Measurements from ENCODE around the gene LRGUK.
A peak's percentile ranks its signal among the peaks of the same experiment; 100 is the strongest.
"Not testable (repeated sequence)": the region's sequence is repeated elsewhere in the genome, so short reads cannot be mapped to it uniquely, and the experiment has no call there.

The LRGUK gene, protein sequence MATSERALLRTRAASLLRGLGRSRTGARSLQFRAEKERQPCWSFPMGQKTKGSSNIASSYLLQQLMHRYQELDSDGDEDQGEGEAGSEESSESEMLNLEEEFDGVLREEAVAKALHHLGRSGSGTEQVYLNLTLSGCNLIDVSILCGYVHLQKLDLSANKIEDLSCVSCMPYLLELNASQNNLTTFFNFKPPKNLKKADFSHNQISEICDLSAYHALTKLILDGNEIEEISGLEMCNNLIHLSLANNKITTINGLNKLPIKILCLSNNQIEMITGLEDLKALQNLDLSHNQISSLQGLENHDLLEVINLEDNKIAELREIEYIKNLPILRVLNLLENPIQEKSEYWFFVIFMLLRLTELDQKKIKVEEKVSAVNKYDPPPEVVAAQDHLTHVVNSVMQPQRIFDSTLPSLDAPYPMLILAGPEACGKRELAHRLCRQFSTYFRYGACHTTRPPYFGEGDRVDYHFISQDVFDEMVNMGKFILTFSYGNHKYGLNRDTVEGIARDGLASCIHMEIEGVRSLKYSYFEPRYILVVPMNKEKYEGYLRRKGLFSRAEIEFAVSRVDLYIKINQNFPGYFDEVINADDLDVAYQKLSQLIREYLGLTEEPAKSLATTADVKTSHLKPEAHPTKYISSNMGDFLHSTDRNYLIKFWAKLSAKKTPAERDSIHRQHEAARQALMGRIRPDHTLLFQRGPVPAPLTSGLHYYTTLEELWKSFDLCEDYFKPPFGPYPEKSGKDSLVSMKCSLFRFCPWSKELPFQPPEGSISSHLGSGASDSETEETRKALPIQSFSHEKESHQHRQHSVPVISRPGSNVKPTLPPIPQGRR

DNA sequence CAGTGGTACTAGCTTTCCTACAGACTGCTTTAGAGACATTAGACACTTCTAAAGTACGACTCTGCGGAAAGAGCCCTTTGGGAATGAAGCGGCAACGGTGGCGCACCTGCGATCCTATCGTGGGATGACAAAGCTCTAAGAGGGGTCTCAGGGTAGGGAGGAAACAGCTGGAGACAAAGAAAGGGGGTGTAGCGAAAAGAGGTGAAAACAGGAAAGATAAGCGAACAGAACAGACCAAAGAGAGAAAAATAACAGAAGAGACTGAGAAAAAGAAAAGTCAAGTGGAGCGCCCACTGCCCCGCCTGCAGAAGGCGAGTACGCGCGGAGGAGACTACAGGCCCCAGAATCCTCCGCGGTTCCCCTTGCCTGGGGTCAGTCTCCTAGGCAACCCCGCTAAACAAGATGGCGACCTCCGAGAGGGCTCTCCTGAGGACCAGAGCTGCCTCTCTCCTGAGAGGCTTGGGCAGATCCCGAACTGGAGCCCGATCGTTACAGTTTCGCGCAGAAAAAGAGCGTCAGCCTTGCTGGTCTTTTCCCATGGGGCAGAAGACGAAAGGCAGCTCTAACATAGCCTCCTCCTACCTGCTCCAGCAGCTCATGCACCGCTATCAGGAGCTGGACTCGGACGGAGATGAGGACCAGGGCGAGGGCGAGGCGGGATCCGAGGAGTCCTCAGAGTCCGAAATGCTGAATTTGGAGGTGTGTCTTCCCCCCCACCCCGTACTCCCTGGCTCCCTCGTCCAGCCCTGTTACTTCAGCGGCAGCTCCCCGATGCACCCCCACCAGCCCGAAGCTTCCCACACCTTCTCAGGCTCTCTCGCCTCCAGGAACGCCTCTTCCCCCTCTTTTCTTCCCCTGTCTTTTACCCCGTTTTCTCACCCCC lies at the start of gene LRGUK:
Gene LRGUK, plus strand, starts transcription at position 375 of the 883 bp plus-strand sequence. Its CDS starts 28 bp downstream, at position 403.
- no peak for TF ChIP-seq EZH2phosphoT487 (IDR thresholded peaks at IDR 0.05; ENCODE audit: borderline replicate concordance)

DNA sequence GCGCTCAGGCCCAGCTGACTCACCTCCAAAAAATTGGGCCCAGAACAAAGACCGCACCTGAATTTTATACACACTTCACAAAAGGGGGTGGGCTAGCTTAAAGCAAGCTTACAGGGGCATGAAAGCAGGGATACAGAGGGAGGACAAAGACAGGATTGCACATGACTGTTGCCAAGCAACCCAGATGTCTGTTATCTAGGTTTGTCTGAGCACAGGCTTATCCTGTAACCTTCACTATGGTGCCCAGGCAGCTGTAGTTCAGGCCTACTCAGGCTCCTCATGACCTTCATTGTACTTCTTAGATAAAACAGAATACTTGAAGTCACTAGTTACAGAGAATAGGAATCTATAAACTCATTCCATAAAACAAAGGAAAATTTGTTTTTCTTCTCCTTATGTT lies 49.6 kb upstream of the LRGUK start:
- H3K4me1 ChIP-seq (ENCODE audit: insufficient read depth, low read length, poor library complexity, severe bottlenecking); H3K27me3 ChIP-seq (ENCODE audit: insufficient read depth, low read length, poor library complexity, severe bottlenecking); H3K9me3 ChIP-seq (ENCODE audit: insufficient read depth, low read depth, low read length); H2AFZ ChIP-seq (ENCODE audit: low read length); H3K9ac ChIP-seq (ENCODE audit: low read depth, low read length, poor library complexity, severe bottlenecking); H3K4me3 ChIP-seq (ENCODE audit: low read length, poor library complexity, severe bottlenecking); H3K36me3 ChIP-seq (ENCODE audit: insufficient read depth, low read length); H3F3A ChIP-seq (ENCODE audit: low read depth); H3K79me2 ChIP-seq (ENCODE audit: insufficient read depth, low read length); H4K20me1 ChIP-seq (ENCODE audit: insufficient read depth, low read length, poor library complexity, severe bottlenecking); H3K4me2 ChIP-seq (ENCODE audit: low read depth, low read length, poor library complexity, severe bottlenecking); H3K9me2 ChIP-seq (replicated peaks; ENCODE audit: low read depth, low read length): not testable (repeated sequence)

More for the DNA sequence above, at the start of gene LRGUK:
- no peaks in the 10 kb centered on the region for H3K36me3 ChIP-seq (ENCODE audit: insufficient read depth, low read length)
- H3K4me1 ChIP-seq (ENCODE audit: insufficient read depth, low read length, poor library complexity, severe bottlenecking): peaks cover 15% of the 10 kb centered on the region
- H4K20me1 ChIP-seq (ENCODE audit: insufficient read depth, low read length, poor library complexity, severe bottlenecking): no peaks in the 10 kb centered on the region
- H2AFZ ChIP-seq (ENCODE audit: low read length): peak within 1 kb of the TSS; percentile 99
- peak within 1 kb of the TSS; percentile 98 for H3K4me2 ChIP-seq (ENCODE audit: low read depth, low read length, poor library complexity, severe bottlenecking)
- no peaks in the 10 kb centered on the region for H3K9me2 ChIP-seq (replicated peaks; ENCODE audit: low read depth, low read length)
- no peaks in the 10 kb centered on the region for H3K27me3 ChIP-seq (ENCODE audit: insufficient read depth, low read length, poor library complexity, severe bottlenecking)
- peak within 1 kb of the TSS; percentile 81 for H3K4me3 ChIP-seq (ENCODE audit: low read length, poor library complexity, severe bottlenecking)
- H3K9me3 ChIP-seq (ENCODE audit: insufficient read depth, low read depth, low read length): no peaks in the 10 kb centered on the region
- H3K79me2 ChIP-seq (ENCODE audit: insufficient read depth, low read length): no peaks in the 10 kb centered on the region
- H3F3A ChIP-seq (ENCODE audit: low read depth): no peaks in the 10 kb centered on the region
- H3K9ac ChIP-seq (ENCODE audit: low read depth, low read length, poor library complexity, severe bottlenecking): peak within 1 kb of the TSS; percentile 40

DNA sequence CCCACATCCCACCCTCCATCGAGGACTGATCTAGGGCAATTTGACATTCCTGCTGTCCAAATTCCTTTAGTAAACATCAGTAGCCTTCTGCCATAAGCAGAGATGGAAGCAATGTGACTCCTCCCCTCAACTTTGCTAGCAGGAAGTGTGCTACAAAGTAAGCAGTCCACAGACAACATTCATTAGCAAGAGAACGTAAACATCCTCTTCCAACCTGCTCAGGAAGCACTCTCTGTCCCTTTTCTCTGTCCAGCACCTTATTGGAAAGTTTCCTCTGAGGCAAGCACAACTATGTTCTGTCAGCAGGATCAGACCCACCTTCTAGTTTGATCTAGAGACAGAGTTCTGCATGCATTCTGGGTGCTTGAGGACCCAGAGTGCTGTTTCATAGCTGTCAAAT lies 48.1 kb upstream of the LRGUK start:
- Histone ChIP-seq H3K79me2 (ENCODE audit: insufficient read depth, low read length) (no peaks in the 10 kb centered on the region), H3K9ac (ENCODE audit: low read depth, low read length, poor library complexity, severe bottlenecking) (no peak overlapping the region), H3K9me3 (ENCODE audit: insufficient read depth, low read depth, low read length) (no peaks in the 10 kb centered on the region), H3K27me3 (ENCODE audit: insufficient read depth, low read length, poor library complexity, severe bottlenecking) (no peaks in the 10 kb centered on the region), H3K4me2 (ENCODE audit: low read depth, low read length, poor library complexity, severe bottlenecking) (no peak overlapping the region), H4K20me1 (ENCODE audit: insufficient read depth, low read length, poor library complexity, severe bottlenecking) (no peaks in the 10 kb centered on the region), H2AFZ (ENCODE audit: low read length) (no peak overlapping the region; the same call in 1 of the 2 replicates), H3F3A (ENCODE audit: low read depth) (no peaks in the 10 kb centered on the region), H3K9me2 (replicated peaks; ENCODE audit: low read depth, low read length) (no peaks in the 10 kb centered on the region), H3K36me3 (ENCODE audit: insufficient read depth, low read length) (no peaks in the 10 kb centered on the region), H3K4me3 (ENCODE audit: low read length, poor library complexity, severe bottlenecking) (no peak overlapping the region), H3K4me1 (ENCODE audit: insufficient read depth, low read length, poor library complexity, severe bottlenecking) (peaks cover 3% of the 10 kb centered on the region)
- TF ChIP-seq, protein P1, sequence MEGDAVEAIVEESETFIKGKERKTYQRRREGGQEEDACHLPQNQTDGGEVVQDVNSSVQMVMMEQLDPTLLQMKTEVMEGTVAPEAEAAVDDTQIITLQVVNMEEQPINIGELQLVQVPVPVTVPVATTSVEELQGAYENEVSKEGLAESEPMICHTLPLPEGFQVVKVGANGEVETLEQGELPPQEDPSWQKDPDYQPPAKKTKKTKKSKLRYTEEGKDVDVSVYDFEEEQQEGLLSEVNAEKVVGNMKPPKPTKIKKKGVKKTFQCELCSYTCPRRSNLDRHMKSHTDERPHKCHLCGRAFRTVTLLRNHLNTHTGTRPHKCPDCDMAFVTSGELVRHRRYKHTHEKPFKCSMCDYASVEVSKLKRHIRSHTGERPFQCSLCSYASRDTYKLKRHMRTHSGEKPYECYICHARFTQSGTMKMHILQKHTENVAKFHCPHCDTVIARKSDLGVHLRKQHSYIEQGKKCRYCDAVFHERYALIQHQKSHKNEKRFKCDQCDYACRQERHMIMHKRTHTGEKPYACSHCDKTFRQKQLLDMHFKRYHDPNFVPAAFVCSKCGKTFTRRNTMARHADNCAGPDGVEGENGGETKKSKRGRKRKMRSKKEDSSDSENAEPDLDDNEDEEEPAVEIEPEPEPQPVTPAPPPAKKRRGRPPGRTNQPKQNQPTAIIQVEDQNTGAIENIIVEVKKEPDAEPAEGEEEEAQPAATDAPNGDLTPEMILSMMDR (conservative IDR thresholded peaks at IDR 0.05; ENCODE audit: low read length): no peak
- TF ChIP-seq EZH2phosphoT487 (IDR thresholded peaks at IDR 0.05; ENCODE audit: borderline replicate concordance): no peak
